H1 (cell line): ENCODE results near the gene HBB.
"Not testable (repeated sequence)": the region's sequence is repeated elsewhere in the genome, so short reads cannot be mapped to it uniquely, and the experiment has no call there.

Source experiments
- EP300 ChIP-seq, 2 experiments: IDR thresholded peaks; 1 replicate in 1 of 2; 2 replicates in 1 of 2; pipeline ENCODE4 v1.6.1; 2011 to 2012; ENCODE audit warnings: low read depth in 2 of 2, low read length in 2 of 2, mild to moderate bottlenecking in 2 of 2, borderline replicate concordance in 1 of 2, inconsistent platforms in 1 of 2, moderate library complexity in 1 of 2
- RAD21 ChIP-seq, 2 experiments: IDR thresholded peaks in 1 of 2; conservative IDR thresholded peaks in 1 of 2; 2 replicates each; pipeline ENCODE4 v1.6.1; 2011; ENCODE audit warnings: low read depth in 2 of 2, low read length in 2 of 2, improper control_type of control experiment in 1 of 2, inconsistent platforms in 1 of 2, mild to moderate bottlenecking in 1 of 2, moderate library complexity in 1 of 2
- ZNF274 ChIP-seq: IDR thresholded peaks from 2 replicates; pipeline ENCODE4 v1.7.0; 2012; ENCODE audit warnings: low read length, borderline replicate concordance; ENCODE audit errors: extremely low read depth
- TF ChIP-seq, protein P1 (sequence below), 3 experiments: IDR thresholded peaks; 1 replicate in 2 of 3; 2 replicates in 1 of 3; pipeline versions ENCODE4 v1.5.1 to v1.6.1; 2011; ENCODE audit warnings: low read length in 3 of 3, mild to moderate bottlenecking in 3 of 3, inconsistent platforms in 2 of 3, low read depth in 1 of 3, moderate library complexity in 1 of 3; ENCODE audit not compliant: insufficient read depth in 1 of 3; ENCODE audit errors: control extremely low read depth in 1 of 3
- TF ChIP-seq, protein P2 (sequence below): IDR thresholded peaks from 2 replicates; pipeline ENCODE4 v1.6.1; 2012; ENCODE audit warnings: inconsistent platforms

DNA sequence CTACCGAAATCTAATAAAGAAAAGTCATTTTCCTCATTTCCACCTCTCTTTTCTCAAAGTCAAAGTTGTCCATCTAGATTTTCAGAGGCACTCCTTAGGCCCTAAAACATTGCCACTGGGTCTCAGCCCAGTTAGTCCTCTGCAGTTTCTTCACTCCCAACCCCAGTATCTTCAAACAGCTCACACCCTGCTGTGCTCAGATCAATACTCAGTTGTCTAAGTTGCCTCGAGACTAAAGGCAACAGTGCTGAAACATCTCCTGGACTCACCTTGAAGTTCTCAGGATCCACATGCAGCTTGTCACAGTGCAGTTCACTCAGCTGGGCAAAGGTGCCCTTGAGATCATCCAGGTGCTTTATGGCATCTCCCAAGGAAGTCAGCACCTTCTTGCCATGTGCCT lies 27.2 kb upstream of the HBB start:
- not testable (repeated sequence) for TF ChIP-seq RAD21 (IDR thresholded peaks at IDR 0.05 in 1 of 2, conservative IDR thresholded peaks at IDR 0.05 in 1 of 2; ENCODE audit: low read depth in 2 of 2, low read length in 2 of 2); ZNF274; EP300 (IDR thresholded peaks at IDR 0.05; ENCODE audit: borderline replicate concordance in 1 of 2, low read depth in 2 of 2, low read length in 2 of 2)
- TF ChIP-seq, protein P1, sequence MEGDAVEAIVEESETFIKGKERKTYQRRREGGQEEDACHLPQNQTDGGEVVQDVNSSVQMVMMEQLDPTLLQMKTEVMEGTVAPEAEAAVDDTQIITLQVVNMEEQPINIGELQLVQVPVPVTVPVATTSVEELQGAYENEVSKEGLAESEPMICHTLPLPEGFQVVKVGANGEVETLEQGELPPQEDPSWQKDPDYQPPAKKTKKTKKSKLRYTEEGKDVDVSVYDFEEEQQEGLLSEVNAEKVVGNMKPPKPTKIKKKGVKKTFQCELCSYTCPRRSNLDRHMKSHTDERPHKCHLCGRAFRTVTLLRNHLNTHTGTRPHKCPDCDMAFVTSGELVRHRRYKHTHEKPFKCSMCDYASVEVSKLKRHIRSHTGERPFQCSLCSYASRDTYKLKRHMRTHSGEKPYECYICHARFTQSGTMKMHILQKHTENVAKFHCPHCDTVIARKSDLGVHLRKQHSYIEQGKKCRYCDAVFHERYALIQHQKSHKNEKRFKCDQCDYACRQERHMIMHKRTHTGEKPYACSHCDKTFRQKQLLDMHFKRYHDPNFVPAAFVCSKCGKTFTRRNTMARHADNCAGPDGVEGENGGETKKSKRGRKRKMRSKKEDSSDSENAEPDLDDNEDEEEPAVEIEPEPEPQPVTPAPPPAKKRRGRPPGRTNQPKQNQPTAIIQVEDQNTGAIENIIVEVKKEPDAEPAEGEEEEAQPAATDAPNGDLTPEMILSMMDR (IDR thresholded peaks at IDR 0.05; ENCODE audit: control extremely low read depth in 1 of 3, insufficient read depth in 1 of 3, low read depth in 1 of 3, low read length in 3 of 3), result not testable (repeated sequence)
- TF ChIP-seq, protein P2, sequence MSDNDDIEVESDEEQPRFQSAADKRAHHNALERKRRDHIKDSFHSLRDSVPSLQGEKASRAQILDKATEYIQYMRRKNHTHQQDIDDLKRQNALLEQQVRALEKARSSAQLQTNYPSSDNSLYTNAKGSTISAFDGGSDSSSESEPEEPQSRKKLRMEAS, result not testable (repeated sequence)
